Transverse colon (tissue), 4 donors: ENCODE data around the gene BCAS1.

Source experiments
- CTCF ChIP-seq, 5 experiments: fragments of 200-600 bp in 3 of 5; fragments of 450-650 bp in 2 of 5; sonication (generic) in 3 of 5; IDR thresholded peaks; 1 replicate in 2 of 5; 2 replicates in 3 of 5; pipeline ENCODE4 v1.5.1; 2016 to 2017; ENCODE audit warnings: antibody characterized with exemption in 5 of 5, inconsistent platforms in 3 of 5, mild to moderate bottlenecking in 2 of 5, moderate library complexity in 1 of 5
- EP300 ChIP-seq: sonication (generic); formaldehyde crosslinking; IDR thresholded peaks from one replicate; pipeline ENCODE4 v1.6.1; 2017; ENCODE audit warnings: antibody characterized with exemption, low read depth
- POLR2A ChIP-seq: fragments of 450-650 bp; IDR thresholded peaks from one replicate; pipeline ENCODE4 v1.6.1; 2016; ENCODE audit warnings: antibody characterized with exemption, mild to moderate bottlenecking, moderate library complexity
- POLR2AphosphoS5 ChIP-seq, 3 donors: sonication (generic); formaldehyde crosslinking; IDR thresholded peaks; one replicate each; pipeline ENCODE4 v1.6.1; 2016; ENCODE audit warnings: antibody characterized with exemption in 3 of 3

- TF ChIP-seq POLR2A (peak; percentile 93), CTCF (IDR thresholded peaks at IDR 0.05) (no peak), POLR2AphosphoS5 (IDR thresholded peaks at IDR 0.05) (peak; percentile 18 to 91 (median 85)), EP300 (no peak)
Measured at GRCh38 chr20:54070187-54070987, at the start of gene BCAS1.
